Endothelial cell of umbilical vein (primary cell): ENCODE measurements around the gene ABCF1. TPM values are rescaled to one million over a fixed set of nuclear protein-coding genes. Genes with fewer than 3 reads are reported as not detected.

ENCODE experiments used
- BruUV-seq: library from RNA; stranded (reverse); fragments of 400-500 nt; replicated peaks from 2 replicates; lab custom pipeline; 2021; lab: Mats Ljungman, UMichigan
- CTCF ChIA-PET: fragments of 300-600, 350-600 bp; sonication (Branson Sonifier 250); formaldehyde crosslinking; loops from one replicate; lab custom pipeline; 2021; ENCODE audit warnings: antibody characterized with exemption, inconsistent platforms; lab: Charles Lee
- POLR2A ChIA-PET: fragments of 300-600, 350-600 bp; sonication (Branson Sonifier 250); formaldehyde crosslinking; loops from one replicate; lab custom pipeline; 2021; ENCODE audit warnings: antibody characterized with exemption, inconsistent platforms; lab: Charles Lee
- DNase-seq: peaks from one replicate; pipeline ENCODE4 v3.0.0-alpha.2; 2011; ENCODE audit warnings: low read depth, low spot score
- FAIRE-seq: peaks from 2 replicates; lab custom pipeline; 2011; peaks lifted over from hg19 to GRCh38; lab: Jason Lieb, UNC
- H2AFZ ChIP-seq: 2 replicates; pipeline ENCODE4 v1.6.0; 2012; ENCODE audit warnings: low read depth, low read length, control low read depth, inconsistent platforms
- H3K27ac ChIP-seq: 2 replicates; pipeline ENCODE4 v1.5.1; 2011; ENCODE audit warnings: low read depth, mild to moderate bottlenecking, control low read depth, low read length, moderate library complexity; ENCODE audit not compliant: insufficient read depth
- H3K27me3 ChIP-seq, 2 experiments: 2 replicates each; pipeline versions ENCODE4 v1.6.0 to v1.6.1; 2011; ENCODE audit warnings: low read length in 2 of 2, mixed read lengths in 1 of 2; ENCODE audit not compliant: control insufficient read depth in 2 of 2, insufficient read depth in 2 of 2
- H3K36me3 ChIP-seq, 2 experiments: 2 replicates in 1 of 2; 3 replicates in 1 of 2; pipeline ENCODE4 v1.5.1; 2011; ENCODE audit warnings: low read length in 2 of 2, mild to moderate bottlenecking in 1 of 2, moderate library complexity in 1 of 2; ENCODE audit not compliant: control insufficient read depth in 2 of 2, insufficient read depth in 2 of 2; ENCODE audit errors: extremely low read depth in 1 of 2
- H3K4me1 ChIP-seq: 3 replicates; pipeline ENCODE4 v1.5.1; 2011; ENCODE audit warnings: mild to moderate bottlenecking, low read length; ENCODE audit not compliant: control insufficient read depth, insufficient read depth; ENCODE audit errors: extremely low read depth
- H3K4me2 ChIP-seq: 2 replicates; pipeline ENCODE4 v1.6.1; 2011; ENCODE audit warnings: low read length, control low read depth, mixed read lengths; ENCODE audit not compliant: insufficient read depth
- H3K4me3 ChIP-seq, 3 experiments: fragments of 200-600 bp in 1 of 3; sonication (generic), shearing (Covaris generic) in 1 of 3; replicated peaks in 1 of 3; 2 replicates each; pipeline ENCODE4 v1.5.1; 2011 to 2016; ENCODE audit warnings: control low read depth in 3 of 3, low read length in 3 of 3, mild to moderate bottlenecking in 2 of 3, inconsistent platforms in 1 of 3, low read depth in 1 of 3, moderate library complexity in 1 of 3; ENCODE audit not compliant: insufficient read depth in 1 of 3
- H3K79me2 ChIP-seq: 2 replicates; pipeline ENCODE4 v1.6.0; 2012; ENCODE audit warnings: low read length, inconsistent platforms; ENCODE audit not compliant: control insufficient read depth, insufficient read depth
- H3K9ac ChIP-seq: replicated peaks from 2 replicates; pipeline ENCODE3; 2011; ENCODE audit warnings: low read length, control low read depth; ENCODE audit not compliant: insufficient read depth; ENCODE audit errors: extremely low read depth
- H3K9me1 ChIP-seq: replicated peaks from 3 replicates; pipeline ENCODE4 v1.6.0; 2011; ENCODE audit warnings: mild to moderate bottlenecking, low read length; ENCODE audit not compliant: control insufficient read depth, insufficient read depth; ENCODE audit errors: extremely low read depth
- H3K9me3 ChIP-seq: replicated peaks from 2 replicates; pipeline ENCODE4 v1.5.1; 2012; ENCODE audit warnings: low read length, inconsistent platforms; ENCODE audit not compliant: control insufficient read depth, insufficient read depth
- H4K20me1 ChIP-seq: replicated peaks from 2 replicates; pipeline ENCODE3; 2011; ENCODE audit warnings: mild to moderate bottlenecking, low read length; ENCODE audit not compliant: control insufficient read depth, insufficient read depth; ENCODE audit errors: extremely low read depth
- EZH2 ChIP-seq: IDR thresholded peaks from 2 replicates; pipeline ENCODE4 v1.6.1; 2012; ENCODE audit warnings: borderline replicate concordance, low read depth, mild to moderate bottlenecking, moderate library complexity, low read length, inconsistent platforms; ENCODE audit not compliant: severe bottlenecking
- FOS ChIP-seq: IDR thresholded peaks from 2 replicates; pipeline ENCODE4 v1.6.1; 2011; ENCODE audit warnings: mild to moderate bottlenecking, low read length, moderate library complexity, borderline replicate concordance; ENCODE audit not compliant: insufficient read depth
- GATA2 ChIP-seq: IDR thresholded peaks from 2 replicates; pipeline ENCODE4 v1.7.0; 2011; ENCODE audit warnings: low read depth, mild to moderate bottlenecking, moderate library complexity, mixed read lengths, low read length; ENCODE audit not compliant: insufficient read length, insufficient read depth
- MYC ChIP-seq: IDR thresholded peaks from one replicate; pipeline ENCODE4 v1.6.1; 2011; ENCODE audit warnings: mild to moderate bottlenecking, low read depth, low read length
- POLR2A ChIP-seq: IDR thresholded peaks from 2 replicates; pipeline ENCODE4 v1.6.1; 2012; ENCODE audit warnings: low read depth, mild to moderate bottlenecking, control low read depth, low read length
- POLR2AphosphoS5 ChIP-seq: IDR thresholded peaks from 2 replicates; pipeline ENCODE4 v1.6.1; 2012; ENCODE audit warnings: low read depth, mild to moderate bottlenecking, control low read depth, low read length, moderate library complexity; ENCODE audit not compliant: insufficient read depth
- dilution Hi-C: fragments of 300-500 bp; cut with MboI; formaldehyde crosslinking; loops from one replicate; pipeline ENCODE4 v1.15.0; 2019; ENCODE audit warnings: low sequenced_read_pairs; ENCODE audit not compliant: extremely low pct_ligation_motif_present
- intact Hi-C: fragments of 100-400 bp; cut with micrococcal nuclease; formaldehyde crosslinking; loops from one replicate; pipeline ENCODE4 v1.10.0; 2022
- polyA plus RNA-seq, 4 experiments: library from polyadenylated mRNA; depleted of rRNA in 3 of 4; stranded (reverse) in 3 of 4; unstranded in 1 of 4; fragments of >200 nt; gene quantifications; 2 replicates each; pipeline versions ENCODE4 v1.2.1 to v1.2.3, GENCODE V29; 2011 to 2012; ENCODE audit warnings: missing spikeins in 1 of 4
- total RNA-seq: library from RNA; stranded (reverse); gene quantifications from 2 replicates; pipeline ENCODE4 v1.2.3, GENCODE V29; 2021
- TF ChIP-seq, protein P1 (sequence below), 2 donors: IDR thresholded peaks; 1 replicate in 1 of 2; 2 replicates in 1 of 2; pipeline ENCODE4 v1.5.1; 2011; ENCODE audit warnings: low read length in 2 of 2, mild to moderate bottlenecking in 2 of 2, moderate library complexity in 2 of 2, control low read depth in 1 of 2, inconsistent platforms in 1 of 2, low read depth in 1 of 2; ENCODE audit not compliant: insufficient read depth in 1 of 2; ENCODE audit errors: extremely low read depth in 1 of 2
- TF ChIP-seq, protein P2 (sequence below): IDR thresholded peaks from 2 replicates; pipeline ENCODE4 v1.6.1; 2011; ENCODE audit not compliant: insufficient read depth, insufficient read length

ABCF1 gene
- total and polyA plus RNA-seq, 2 donors (not counting 3 experiments of a cell fraction or from before 2014, with no cell fraction given), result 34.0 to 60.3 TPM

DNA sequence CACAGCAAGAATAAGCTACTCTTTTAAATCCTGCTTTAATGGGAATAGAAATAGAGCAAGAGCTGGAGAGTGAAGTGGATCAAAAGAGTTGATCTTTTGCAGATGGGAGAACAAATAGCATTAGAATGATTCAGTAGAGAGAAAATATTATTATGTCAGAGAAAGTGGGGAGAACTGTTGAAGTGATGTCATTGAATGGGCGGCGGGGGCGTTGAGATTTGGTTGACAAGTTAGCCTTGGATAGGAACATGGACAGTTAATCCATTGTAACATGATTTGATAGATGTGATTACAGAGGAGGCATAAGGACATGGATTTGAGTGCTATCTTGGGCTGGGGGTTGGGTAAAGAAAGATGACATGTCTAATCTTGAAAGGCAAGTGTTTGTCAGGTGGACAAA lies 64.6 kb downstream of the ABCF1 start:
- no TSS peak for BruUV-seq
- Histone ChIP-seq H4K20me1 (no peaks in the 10 kb centered on the region), H3K9me3 (no peaks in the 10 kb centered on the region), H3K4me3 (no peak overlapping the region), H3K36me3 (peaks cover 0 to 11% of the 10 kb centered on the region in 2 experiments), H3K9me1 (no peaks in the 10 kb centered on the region), H3K79me2 (no peaks in the 10 kb centered on the region), H3K4me1 (no peaks in the 10 kb centered on the region), H3K27ac (no peak overlapping the region), H3K4me2 (no peak overlapping the region), H2AFZ (no peak overlapping the region), H3K9ac (no peak overlapping the region), H3K27me3 (no peaks in the 10 kb centered on the region)
- dilution Hi-C loops, result no loop called here
- intact Hi-C loops, result no loop called here
- ChIA-PET CTCF (no interaction called here), POLR2A (no interaction called here)
- DNase-seq, result no peak
- FAIRE-seq, result no peak
- TF ChIP-seq, protein P1, sequence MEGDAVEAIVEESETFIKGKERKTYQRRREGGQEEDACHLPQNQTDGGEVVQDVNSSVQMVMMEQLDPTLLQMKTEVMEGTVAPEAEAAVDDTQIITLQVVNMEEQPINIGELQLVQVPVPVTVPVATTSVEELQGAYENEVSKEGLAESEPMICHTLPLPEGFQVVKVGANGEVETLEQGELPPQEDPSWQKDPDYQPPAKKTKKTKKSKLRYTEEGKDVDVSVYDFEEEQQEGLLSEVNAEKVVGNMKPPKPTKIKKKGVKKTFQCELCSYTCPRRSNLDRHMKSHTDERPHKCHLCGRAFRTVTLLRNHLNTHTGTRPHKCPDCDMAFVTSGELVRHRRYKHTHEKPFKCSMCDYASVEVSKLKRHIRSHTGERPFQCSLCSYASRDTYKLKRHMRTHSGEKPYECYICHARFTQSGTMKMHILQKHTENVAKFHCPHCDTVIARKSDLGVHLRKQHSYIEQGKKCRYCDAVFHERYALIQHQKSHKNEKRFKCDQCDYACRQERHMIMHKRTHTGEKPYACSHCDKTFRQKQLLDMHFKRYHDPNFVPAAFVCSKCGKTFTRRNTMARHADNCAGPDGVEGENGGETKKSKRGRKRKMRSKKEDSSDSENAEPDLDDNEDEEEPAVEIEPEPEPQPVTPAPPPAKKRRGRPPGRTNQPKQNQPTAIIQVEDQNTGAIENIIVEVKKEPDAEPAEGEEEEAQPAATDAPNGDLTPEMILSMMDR (IDR thresholded peaks at IDR 0.05; ENCODE audit: extremely low read depth in 1 of 2, insufficient read depth in 1 of 2, low read depth in 1 of 2, low read length in 2 of 2), result no peak

- Histone ChIP-seq H3K27me3 (no peaks in the 10 kb centered on the region), H3K4me3 (no peak overlapping the region), H3K9ac (no peak overlapping the region), H3K9me3 (no peaks in the 10 kb centered on the region), H3K4me1 (no peaks in the 10 kb centered on the region), H2AFZ (no peak overlapping the region), H3K79me2 (no peaks in the 10 kb centered on the region), H4K20me1 (no peaks in the 10 kb centered on the region), H3K4me2 (no peak overlapping the region), H3K9me1 (no peaks in the 10 kb centered on the region), H3K27ac (no peak overlapping the region), H3K36me3 (peaks cover 0 to 15% of the 10 kb centered on the region in 2 experiments)
- intact Hi-C loops (no loop called here), dilution Hi-C loops (no loop called here)
- DNase-seq (no peak), FAIRE-seq (no peak)
- CTCF ChIA-PET, result interaction anchor here (0.9 to 1.6 kb wide), 2 partner anchors 90 to 447 kb away, joined by 3 to 8 read pairs; no protein-coding TSS in a partner anchor
- TF ChIP-seq POLR2AphosphoS5, result no peak
- no peak for TF ChIP-seq POLR2A
- no peak for TF ChIP-seq GATA2
- TF ChIP-seq, protein P1 (IDR thresholded peaks at IDR 0.05; ENCODE audit: extremely low read depth in 1 of 2, insufficient read depth in 1 of 2, low read depth in 1 of 2, low read length in 2 of 2), result no peak
- TF ChIP-seq EZH2, result no peak
- TF ChIP-seq, protein P2, sequence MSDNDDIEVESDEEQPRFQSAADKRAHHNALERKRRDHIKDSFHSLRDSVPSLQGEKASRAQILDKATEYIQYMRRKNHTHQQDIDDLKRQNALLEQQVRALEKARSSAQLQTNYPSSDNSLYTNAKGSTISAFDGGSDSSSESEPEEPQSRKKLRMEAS, result no peak
- TF ChIP-seq MYC, result no peak
- no peak for TF ChIP-seq FOS
- BruUV-seq, result no TSS peak
- POLR2A ChIA-PET, result no interaction called here
Observed at GRCh38 chr6:30640481-30640880, 69.2 kb downstream of the ABCF1 start.
